Mesenchymal stem cell (in vitro differentiated cells and primary cell): ENCODE results near the gene MAB21L1.
A peak's percentile ranks its signal among the peaks of the same experiment; 100 is the strongest.

Source experiments
- DNase-seq: peaks from one replicate; pipeline ENCODE4 v3.0.0-alpha.2; 2013
- H2AFZ ChIP-seq: one replicate; pipeline ENCODE4 v1.6.1; 2013; ENCODE audit warnings: low read depth, mild to moderate bottlenecking, control low read depth, inconsistent platforms, low read length, moderate library complexity
- H2AK5ac ChIP-seq: 2 replicates; pipeline ENCODE4 v1.6.1; 2013; ENCODE audit warnings: low read length, moderate library complexity, mild to moderate bottlenecking, inconsistent platforms; ENCODE audit not compliant: severe bottlenecking
- H2BK120ac ChIP-seq: one replicate; pipeline ENCODE4 v1.6.1; 2013; ENCODE audit warnings: low read depth, mild to moderate bottlenecking, inconsistent platforms, low read length, moderate library complexity
- H2BK12ac ChIP-seq, 2 experiments: one replicate each; pipeline ENCODE4 v1.6.1; 2013; ENCODE audit warnings: inconsistent platforms in 2 of 2, low read length in 2 of 2, mild to moderate bottlenecking in 2 of 2, moderate library complexity in 2 of 2, control low read depth in 1 of 2
- H2BK15ac ChIP-seq: one replicate; pipeline ENCODE4 v1.6.1; 2013; ENCODE audit warnings: mild to moderate bottlenecking, low read depth, inconsistent platforms; ENCODE audit not compliant: poor library complexity, severe bottlenecking
- H2BK5ac ChIP-seq: 2 replicates; pipeline ENCODE4 v1.6.1; 2013; ENCODE audit warnings: low read depth, mild to moderate bottlenecking, low read length, control low read depth, inconsistent platforms; ENCODE audit not compliant: poor library complexity, severe bottlenecking
- H3K14ac ChIP-seq, 2 experiments: one replicate each; pipeline ENCODE4 v1.6.1; 2013; ENCODE audit warnings: inconsistent platforms in 2 of 2, low read length in 2 of 2, control low read depth in 1 of 2, mild to moderate bottlenecking in 1 of 2, moderate library complexity in 1 of 2
- H3K18ac ChIP-seq, 2 experiments: one replicate each; pipeline ENCODE4 v1.6.1; 2013; ENCODE audit warnings: inconsistent platforms in 2 of 2, low read length in 2 of 2, control low read depth in 1 of 2, low read depth in 1 of 2, mild to moderate bottlenecking in 1 of 2
- H3K23ac ChIP-seq, 2 experiments: one replicate each; pipeline ENCODE4 v1.6.1; 2013; ENCODE audit warnings: inconsistent platforms in 2 of 2, low read length in 2 of 2, mild to moderate bottlenecking in 2 of 2, moderate library complexity in 2 of 2, control low read depth in 1 of 2
- H3K27ac ChIP-seq: 2 replicates; pipeline ENCODE4 v1.5.1; 2013; ENCODE audit warnings: mild to moderate bottlenecking, moderate library complexity, low read length, control low read depth, inconsistent platforms; ENCODE audit not compliant: poor library complexity, severe bottlenecking
- H3K27me3 ChIP-seq, 2 experiments: 2 replicates each; pipeline versions ENCODE4 v1.6.1 to v1.7.0; 2013; ENCODE audit warnings: low read length in 2 of 2, mild to moderate bottlenecking in 2 of 2, moderate library complexity in 2 of 2, control low read depth in 1 of 2, inconsistent platforms in 1 of 2; ENCODE audit not compliant: control insufficient read depth in 1 of 2, insufficient read depth in 1 of 2
- H3K36me3 ChIP-seq, 2 experiments: 2 replicates each; pipeline versions ENCODE4 v1.6.1 to v1.7.0; 2013; ENCODE audit warnings: low read length in 2 of 2, control low read depth in 1 of 2, inconsistent platforms in 1 of 2, low read depth in 1 of 2, mild to moderate bottlenecking in 1 of 2; ENCODE audit not compliant: insufficient read depth in 2 of 2, control insufficient read depth in 1 of 2
- H3K4ac ChIP-seq, 2 experiments: one replicate each; pipeline ENCODE4 v1.6.1; 2013; ENCODE audit warnings: inconsistent platforms in 2 of 2, low read length in 2 of 2, mild to moderate bottlenecking in 2 of 2, moderate library complexity in 2 of 2, control low read depth in 1 of 2, low read depth in 1 of 2
- H3K4me1 ChIP-seq: 2 replicates; pipeline ENCODE4 v1.6.1; 2013; ENCODE audit warnings: low read depth, low read length, control low read depth; ENCODE audit not compliant: control insufficient read depth, insufficient read depth
- H3K4me2 ChIP-seq: 2 replicates; pipeline ENCODE4 v1.6.1; 2013; ENCODE audit warnings: low read length, mild to moderate bottlenecking, inconsistent platforms; ENCODE audit not compliant: poor library complexity, severe bottlenecking
- H3K4me3 ChIP-seq, 2 experiments: 2 replicates each; pipeline versions ENCODE4 v1.5.1 to v1.7.0; 2013; ENCODE audit warnings: low read length in 2 of 2, mild to moderate bottlenecking in 2 of 2, control low read depth in 1 of 2, low read depth in 1 of 2; ENCODE audit not compliant: insufficient read depth in 1 of 2
- H3K79me1 ChIP-seq: replicated peaks from 2 replicates; pipeline ENCODE4 v1.6.1; 2013; ENCODE audit warnings: mild to moderate bottlenecking, control low read depth, low read length, inconsistent platforms; ENCODE audit not compliant: poor library complexity, severe bottlenecking
- H3K9ac ChIP-seq: 2 replicates; pipeline ENCODE4 v1.7.0; 2013; ENCODE audit warnings: mild to moderate bottlenecking, low read length, moderate library complexity
- H3K9me3 ChIP-seq: 2 replicates; pipeline ENCODE4 v1.7.0; 2013; ENCODE audit warnings: mild to moderate bottlenecking, low read length; ENCODE audit not compliant: control insufficient read depth
- H4K8ac ChIP-seq: one replicate; pipeline ENCODE4 v1.6.1; 2013; ENCODE audit warnings: inconsistent platforms, mild to moderate bottlenecking, low read length, moderate library complexity
- H4K91ac ChIP-seq: one replicate; pipeline ENCODE4 v1.6.1; 2013; ENCODE audit warnings: mild to moderate bottlenecking, low read length, inconsistent platforms
- WGBS: methylation state at CpG from one replicate; pipeline ENCODE4 v1.1.7; 2013; ENCODE audit warnings: mixed read lengths; 5-methylcytosine and 5-hydroxymethylcytosine counted together

Gene MAB21L1

DNA sequence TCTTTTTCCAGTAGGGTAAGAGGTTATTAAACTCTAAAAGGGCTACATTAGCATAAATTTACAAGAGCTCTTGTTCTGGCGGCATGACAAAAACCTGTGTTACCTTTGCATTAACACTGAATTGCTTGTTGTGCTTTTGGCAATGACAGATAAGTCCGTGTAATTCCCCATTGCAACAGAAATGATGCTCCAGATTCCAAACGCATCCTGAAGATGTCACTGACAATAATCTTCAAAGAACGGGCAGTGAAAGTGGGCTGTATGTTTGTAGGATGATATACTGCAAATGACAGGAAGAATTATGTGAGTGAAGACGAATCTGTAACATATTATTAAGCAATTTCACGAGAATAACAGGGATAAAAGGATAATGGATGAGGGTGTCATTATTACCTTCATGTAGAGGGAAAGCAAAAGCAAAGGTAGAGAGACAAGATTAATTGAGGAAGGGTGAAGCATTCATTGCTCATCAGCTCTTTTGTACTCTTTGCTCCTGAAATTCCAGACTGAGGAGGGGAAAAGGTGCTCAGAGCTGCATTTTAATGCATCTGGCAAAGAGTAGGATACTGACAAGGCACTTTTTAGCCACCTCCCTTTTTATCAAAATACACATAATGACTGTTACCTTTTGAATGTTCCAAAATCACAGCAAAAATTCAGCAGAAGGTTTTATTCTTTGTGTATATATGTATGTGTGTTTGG, 38.5 kb upstream of the MAB21L1 start:
- no peak overlapping the region for H2BK12ac ChIP-seq
- H3K36me3 ChIP-seq: no peaks in the 10 kb centered on the region
- no peak overlapping the region for H3K4ac ChIP-seq
- no peak for DNase-seq
- no peak overlapping the region for H3K4me2 ChIP-seq
- no peak overlapping the region for H3K9ac ChIP-seq
- H2BK5ac ChIP-seq: no peak overlapping the region
- H2AFZ ChIP-seq: no peak overlapping the region
- H3K27ac ChIP-seq: no peak overlapping the region
- H4K8ac ChIP-seq: no peak overlapping the region
- H3K27me3 ChIP-seq: no peaks in the 10 kb centered on the region
- no peaks in the 10 kb centered on the region for H3K4me1 ChIP-seq
- H2BK120ac ChIP-seq: no peak overlapping the region
- H4K91ac ChIP-seq: no peak overlapping the region
- no peaks in the 10 kb centered on the region for H3K9me3 ChIP-seq
- no peak overlapping the region for H3K18ac ChIP-seq
- H2AK5ac ChIP-seq: no peak overlapping the region
- no peak overlapping the region for H3K23ac ChIP-seq
- no peak overlapping the region for H3K4me3 ChIP-seq
- 60% methylated on average over 6 of the region's 6 CpGs for WGBS
- H3K14ac ChIP-seq: no peak overlapping the region
- no peak overlapping the region for H2BK15ac ChIP-seq
- peaks cover 2% of the 10 kb centered on the region for H3K79me1 ChIP-seq

DNA sequence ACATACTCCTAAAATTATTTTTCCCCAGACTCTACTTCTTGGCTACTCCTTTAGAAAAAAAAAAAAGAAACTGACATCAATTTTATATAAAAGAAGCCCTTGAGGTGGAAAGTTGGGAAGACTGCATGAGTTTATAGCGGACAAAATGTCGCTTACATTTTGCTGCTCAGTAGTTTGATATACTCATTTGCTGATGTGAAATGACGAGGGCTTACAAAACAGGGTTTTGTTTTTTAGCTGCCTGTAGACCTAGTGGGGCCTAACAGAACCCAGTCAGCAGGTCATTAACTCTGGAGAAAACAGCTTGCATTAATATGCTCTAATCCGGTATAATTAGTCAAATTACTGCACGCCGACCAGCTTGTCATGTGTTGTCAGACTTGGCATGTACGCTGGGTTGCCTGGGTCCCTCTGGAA, 37.6 kb upstream of the MAB21L1 start:
- H3K4me2 ChIP-seq: no peak overlapping the region
- WGBS: 90% methylated on average over 7 of the region's 7 CpGs
- no peak overlapping the region for H3K23ac ChIP-seq
- H2AK5ac ChIP-seq: no peak overlapping the region
- H4K8ac ChIP-seq: no peak overlapping the region
- no peak overlapping the region for H3K18ac ChIP-seq
- no peak overlapping the region for H2BK12ac ChIP-seq
- no peaks in the 10 kb centered on the region for H3K27me3 ChIP-seq
- no peaks in the 10 kb centered on the region for H3K4me1 ChIP-seq
- H2BK120ac ChIP-seq: no peak overlapping the region
- no peak overlapping the region for H4K91ac ChIP-seq
- no peak overlapping the region for H3K14ac ChIP-seq
- no peak overlapping the region for H3K4me3 ChIP-seq
- H2AFZ ChIP-seq: no peak overlapping the region
- no peak overlapping the region for H2BK15ac ChIP-seq
- H3K4ac ChIP-seq: no peak overlapping the region
- no peaks in the 10 kb centered on the region for H3K36me3 ChIP-seq
- H3K27ac ChIP-seq: no peak overlapping the region
- no peak overlapping the region for H3K9ac ChIP-seq
- peaks cover 4% of the 10 kb centered on the region for H3K79me1 ChIP-seq
- no peak for DNase-seq
- no peaks in the 10 kb centered on the region for H3K9me3 ChIP-seq
- no peak overlapping the region for H2BK5ac ChIP-seq

GRCh38 chr13:35512271-35512920, 35.9 kb upstream of the MAB21L1 start:
- Histone ChIP-seq H3K9ac (peak overlapping the region; percentile 9), H2BK12ac (no peak overlapping the region), H4K91ac (no peak overlapping the region), H3K4me1 (no peaks in the 10 kb centered on the region), H3K4me3 (no peak overlapping the region), H2BK120ac (no peak overlapping the region), H3K4me2 (no peak overlapping the region), H3K18ac (no peak overlapping the region), H3K36me3 (no peaks in the 10 kb centered on the region), H3K27me3 (no peaks in the 10 kb centered on the region), H3K27ac (peak overlapping the region; percentile 20), H2AK5ac (no peak overlapping the region), H3K79me1 (peaks cover 4% of the 10 kb centered on the region), H3K9me3 (no peaks in the 10 kb centered on the region), H2BK15ac (no peak overlapping the region), H3K23ac (no peak overlapping the region), H3K14ac (no peak overlapping the region), H3K4ac (no peak overlapping the region), H2AFZ (no peak overlapping the region), H4K8ac (no peak overlapping the region), H2BK5ac (no peak overlapping the region)
- peak; percentile 9 for DNase-seq
- 70% methylated on average over 5 of the region's 5 CpGs for WGBS

DNA sequence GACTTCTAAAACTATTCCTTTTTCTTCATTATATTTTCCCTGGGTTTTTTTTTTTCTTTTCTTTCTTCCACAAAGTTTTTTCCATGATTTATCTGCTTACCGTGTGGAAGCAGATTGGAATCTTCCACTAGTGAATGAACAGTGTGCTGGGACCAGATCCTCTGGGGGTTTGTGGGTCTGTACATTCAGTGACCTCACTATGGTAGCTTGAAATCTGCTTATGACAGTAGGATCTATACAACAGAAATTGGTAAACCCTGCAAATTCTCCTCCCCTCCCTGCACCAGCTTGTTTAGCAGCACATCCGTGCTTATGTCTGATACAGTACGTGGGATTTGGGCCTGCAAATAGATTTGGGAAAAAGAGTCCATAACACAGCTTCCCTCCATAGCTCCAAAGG, 26.0 kb upstream of the MAB21L1 start:
- no peak overlapping the region for H3K27ac ChIP-seq
- no peak overlapping the region for H2BK5ac ChIP-seq
- no peaks in the 10 kb centered on the region for H3K27me3 ChIP-seq
- no peaks in the 10 kb centered on the region for H3K79me1 ChIP-seq
- H2AK5ac ChIP-seq: no peak overlapping the region
- no peaks in the 10 kb centered on the region for H3K4me1 ChIP-seq
- H3K4me2 ChIP-seq: no peak overlapping the region
- no peak overlapping the region for H3K9ac ChIP-seq
- no peak overlapping the region for H2BK120ac ChIP-seq
- no peak overlapping the region for H4K8ac ChIP-seq
- H3K36me3 ChIP-seq: no peaks in the 10 kb centered on the region
- no peaks in the 10 kb centered on the region for H3K9me3 ChIP-seq
- WGBS: 100% methylated on average over 1 of the region's 3 CpGs
- DNase-seq: no peak
- H3K14ac ChIP-seq: no peak overlapping the region
- no peak overlapping the region for H3K23ac ChIP-seq
- H2AFZ ChIP-seq: no peak overlapping the region
- no peak overlapping the region for H3K4ac ChIP-seq
- H3K4me3 ChIP-seq: no peak overlapping the region
- H2BK15ac ChIP-seq: no peak overlapping the region
- no peak overlapping the region for H2BK12ac ChIP-seq
- H3K18ac ChIP-seq: no peak overlapping the region
- no peak overlapping the region for H4K91ac ChIP-seq
